ENCODE data around the gene LEMD3.
A peak's percentile ranks its signal among the peaks of the same experiment; 100 is the strongest.

The LEMD3 gene

DNA sequence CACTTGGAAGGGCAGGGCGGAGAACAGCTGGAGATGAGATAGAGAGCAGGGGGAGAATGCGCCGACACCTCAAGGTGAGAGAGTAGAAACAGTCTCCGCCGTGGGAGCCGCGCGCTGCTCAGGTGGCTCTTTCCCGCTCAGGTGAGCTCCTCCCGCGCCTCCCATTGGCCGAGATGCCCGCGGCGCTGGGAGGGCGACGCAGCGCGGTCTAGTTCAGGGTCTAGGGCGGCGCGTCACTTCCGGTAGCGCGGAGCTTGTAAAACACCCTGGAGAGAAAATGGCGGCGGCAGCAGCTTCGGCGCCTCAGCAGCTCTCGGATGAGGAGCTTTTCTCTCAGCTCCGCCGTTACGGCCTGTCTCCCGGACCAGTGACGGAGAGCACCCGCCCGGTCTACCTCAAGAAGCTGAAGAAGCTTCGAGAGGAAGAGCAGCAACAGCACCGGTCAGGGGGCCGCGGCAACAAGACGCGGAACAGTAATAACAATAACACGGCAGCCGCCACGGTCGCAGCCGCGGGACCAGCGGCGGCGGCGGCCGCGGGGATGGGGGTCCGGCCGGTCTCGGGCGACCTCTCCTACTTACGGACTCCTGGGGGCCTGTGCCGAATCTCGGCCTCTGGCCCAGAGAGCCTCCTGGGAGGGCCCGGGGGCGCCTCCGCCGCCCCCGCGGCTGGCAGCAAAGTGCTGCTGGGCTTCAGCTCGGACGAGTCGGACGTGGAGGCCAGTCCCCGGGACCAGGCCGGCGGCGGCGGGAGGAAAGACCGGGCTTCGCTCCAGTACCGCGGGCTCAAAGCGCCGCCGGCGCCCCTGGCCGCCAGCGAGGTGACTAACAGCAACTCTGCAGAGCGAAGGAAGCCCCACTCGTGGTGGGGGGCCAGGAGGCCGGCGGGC, at the start of gene LEMD3:
LEMD3 (plus strand) TSS at position 264 of the 889 bp plus-strand sequence; CDS start at position 278, 14 bp downstream.
- DNase-seq (ENCODE audit: low spot score): peak; percentile 95

DNA sequence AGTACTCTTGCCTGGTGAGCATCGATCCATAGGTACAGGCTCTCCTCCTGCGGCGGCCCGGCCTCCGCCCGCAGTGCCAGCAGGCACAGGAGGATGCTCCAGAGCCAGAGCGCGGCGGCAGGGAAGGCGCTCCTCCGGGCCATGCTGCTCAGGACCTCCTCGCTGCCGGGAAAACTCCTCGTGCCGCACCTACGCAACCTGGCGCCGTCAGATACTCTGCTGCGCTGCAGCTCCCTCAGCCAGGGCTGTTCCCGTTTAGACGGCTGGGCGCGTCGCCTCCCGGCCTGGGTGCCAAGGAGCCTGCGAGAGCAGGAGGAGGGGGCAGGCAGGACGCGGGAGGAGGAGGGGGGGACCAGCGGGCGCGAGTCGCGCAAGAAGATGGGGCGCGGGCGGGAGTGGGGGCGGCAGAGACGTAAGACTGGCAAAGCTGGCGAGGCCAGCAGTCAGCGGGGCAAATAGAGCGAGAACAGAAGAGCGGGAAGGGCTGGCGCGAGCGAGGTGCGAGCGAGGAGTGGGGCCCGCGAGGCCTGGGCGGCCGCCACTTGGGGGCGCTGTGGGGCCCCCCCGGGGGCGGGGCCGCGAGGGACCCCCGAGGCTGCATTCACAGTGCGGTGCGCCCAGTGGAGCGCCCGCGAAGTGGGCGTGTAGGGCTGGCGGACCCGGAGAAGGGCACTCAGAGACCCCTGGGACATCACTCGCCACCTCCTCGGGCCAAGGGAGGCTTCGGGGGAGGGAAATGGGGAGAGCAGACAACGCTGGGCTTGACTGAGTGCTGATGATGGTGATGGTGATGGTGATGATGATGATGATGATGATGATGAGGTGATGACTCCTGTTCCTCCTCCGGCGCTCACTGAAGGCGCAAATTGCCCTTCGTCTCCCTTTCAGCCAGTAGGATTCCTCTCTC, 48.1 kb upstream of the LEMD3 start, which contains the start of gene WIF1:
WIF1 (minus strand) TSS at position 257 of the 907 bp plus-strand sequence; CDS start at position 143, 114 bp downstream.
- DNase-seq (ENCODE audit: low spot score): peak; percentile 25

GRCh38 chr12:65121956-65122469, 47.4 kb upstream of the LEMD3 start:
- no peak for DNase-seq (ENCODE audit: low spot score)

DNA sequence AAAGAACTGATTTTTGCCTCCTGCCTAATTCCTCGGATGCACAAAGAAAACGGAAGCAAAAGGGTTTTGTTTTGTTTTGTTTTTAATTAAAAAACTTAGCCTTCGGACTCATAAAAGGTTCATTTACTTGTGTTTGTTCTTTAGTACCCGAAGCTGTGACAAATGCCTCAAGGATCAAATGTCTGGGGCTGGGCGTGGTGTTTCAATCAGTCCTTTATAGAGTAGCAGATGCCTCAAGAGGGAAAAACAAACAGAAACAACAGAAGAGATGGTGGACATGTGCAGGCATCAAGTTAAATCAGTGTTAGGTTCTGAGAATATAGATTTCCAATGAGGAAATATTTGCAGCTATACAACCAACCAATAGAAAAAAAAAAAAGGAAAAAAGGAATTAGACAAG, 46.7 kb upstream of the LEMD3 start:
- DNase-seq (ENCODE audit: low spot score): no peak

DNA sequence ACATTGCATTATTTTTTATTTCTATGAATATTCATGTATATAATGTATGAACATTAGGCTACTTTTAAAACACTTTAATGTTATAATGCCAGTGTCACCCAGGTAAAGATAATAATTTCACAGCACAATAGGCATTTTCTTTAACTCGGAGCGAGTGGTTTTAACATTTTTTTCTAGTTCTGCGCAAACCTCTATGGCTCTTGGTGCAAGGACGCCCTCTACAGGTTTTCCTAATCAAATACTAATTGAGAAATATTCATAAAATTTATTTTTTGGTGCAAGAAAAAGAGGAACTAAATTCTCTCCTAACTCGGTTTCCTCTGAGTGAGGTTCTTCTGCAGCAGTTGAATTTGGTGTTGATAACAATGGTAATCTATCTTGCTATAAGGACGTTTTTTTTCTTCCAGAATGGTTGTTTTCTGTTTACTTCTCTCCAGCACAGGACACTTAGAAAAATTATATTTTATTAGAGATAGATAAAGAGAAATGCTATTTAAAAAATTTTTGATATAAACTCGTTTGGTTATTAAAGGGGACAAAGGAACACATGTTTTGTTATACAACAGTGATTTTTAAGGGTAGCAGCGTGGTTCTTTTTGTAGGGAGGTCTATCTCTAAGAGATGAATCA, 45.8 kb upstream of the LEMD3 start:
- no peak for DNase-seq (ENCODE audit: low spot score)

GRCh38 chr12:65125247-65125646, 44.1 kb upstream of the LEMD3 start:
- no peak for DNase-seq (ENCODE audit: low spot score)

DNA sequence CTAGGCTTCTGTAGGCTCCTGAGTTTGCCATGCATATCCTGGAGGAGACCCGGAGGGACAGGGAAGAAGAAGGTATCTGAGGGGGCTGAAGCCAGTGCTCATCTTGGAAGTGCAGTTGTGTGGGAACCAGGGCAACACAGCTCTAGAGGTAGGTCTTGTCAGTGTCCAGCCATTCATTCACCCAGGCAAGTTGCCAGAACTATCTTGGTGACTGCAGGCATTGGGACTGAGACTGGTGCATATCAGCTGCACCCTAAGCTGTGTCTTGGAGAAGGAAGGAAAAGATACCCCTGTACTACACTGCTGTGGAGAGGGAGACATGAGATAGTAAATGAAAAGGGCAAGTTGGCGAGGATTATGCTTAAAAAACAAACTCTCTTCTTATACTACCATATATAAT, 43.4 kb upstream of the LEMD3 start:
- no peak for DNase-seq (ENCODE audit: low spot score)

GRCh38 chr12:65126482-65126881, 42.9 kb upstream of the LEMD3 start:
- DNase-seq (ENCODE audit: low spot score): no peak

DNA sequence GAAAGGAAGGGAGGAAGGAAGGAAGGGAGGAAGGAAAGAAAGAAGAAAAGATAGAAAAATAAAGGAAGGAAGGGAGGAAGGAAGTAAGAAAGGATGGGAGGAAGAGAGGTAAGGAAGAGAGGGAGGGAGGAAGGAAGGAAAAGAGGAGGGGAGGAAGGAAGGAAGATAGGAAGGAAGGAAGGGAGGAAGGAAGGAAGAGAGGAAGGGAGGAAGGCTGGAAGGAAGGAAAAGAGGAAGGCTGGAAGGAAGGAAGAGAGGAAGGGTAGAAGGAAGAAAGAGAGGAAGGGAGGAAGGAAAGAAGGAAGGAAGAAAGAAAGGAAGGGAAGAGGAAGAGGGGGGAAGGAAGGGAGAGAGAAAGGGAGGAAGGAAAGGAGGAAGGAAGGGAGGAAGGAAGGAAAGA, 35.5 kb upstream of the LEMD3 start:
- no peak for DNase-seq (ENCODE audit: low spot score)

DNA sequence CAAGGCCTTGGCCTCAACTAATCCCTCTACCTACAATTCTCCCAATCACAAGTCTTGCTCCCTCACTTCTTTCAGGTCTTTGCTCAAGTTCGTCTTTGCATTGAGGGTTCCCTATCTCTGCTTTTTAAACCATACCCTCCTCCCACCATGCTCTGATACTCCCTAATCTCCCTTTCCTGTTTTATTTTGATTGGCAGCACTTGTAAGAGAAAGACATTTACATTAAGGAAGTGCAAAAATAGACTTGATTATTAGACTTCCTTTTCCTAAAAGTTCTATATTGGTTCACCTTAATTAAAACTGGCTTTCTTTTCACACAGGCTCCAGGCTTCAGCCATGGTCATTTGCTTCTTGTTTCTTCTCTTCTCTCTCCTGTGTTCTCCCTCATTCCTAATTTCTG, 30.0 kb upstream of the LEMD3 start:
- DNase-seq (ENCODE audit: low spot score): no peak

DNA sequence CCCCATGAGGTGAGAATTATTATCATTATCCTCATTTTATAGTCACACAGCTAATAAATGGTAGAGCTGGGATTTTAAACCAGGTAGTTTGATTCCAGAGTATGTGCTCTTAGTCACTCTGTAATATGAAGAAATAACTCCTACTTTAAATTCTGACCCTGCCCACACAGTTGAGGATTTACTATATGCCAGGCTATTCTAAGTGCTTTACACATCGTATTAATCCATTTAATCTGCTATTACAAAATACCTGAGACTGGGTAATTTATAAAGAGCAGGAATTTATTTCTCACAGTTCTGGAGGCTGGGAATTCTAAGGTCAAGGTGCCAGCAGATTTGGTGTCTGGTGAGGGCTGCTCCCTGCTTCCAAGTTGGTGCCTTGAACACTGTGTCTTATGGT, 28.6 kb upstream of the LEMD3 start:
- no peak for DNase-seq (ENCODE audit: low spot score)

GRCh38 chr12:65147312-65147905, 22.0 kb upstream of the LEMD3 start:
- DNase-seq (ENCODE audit: low spot score): no peak

DNA sequence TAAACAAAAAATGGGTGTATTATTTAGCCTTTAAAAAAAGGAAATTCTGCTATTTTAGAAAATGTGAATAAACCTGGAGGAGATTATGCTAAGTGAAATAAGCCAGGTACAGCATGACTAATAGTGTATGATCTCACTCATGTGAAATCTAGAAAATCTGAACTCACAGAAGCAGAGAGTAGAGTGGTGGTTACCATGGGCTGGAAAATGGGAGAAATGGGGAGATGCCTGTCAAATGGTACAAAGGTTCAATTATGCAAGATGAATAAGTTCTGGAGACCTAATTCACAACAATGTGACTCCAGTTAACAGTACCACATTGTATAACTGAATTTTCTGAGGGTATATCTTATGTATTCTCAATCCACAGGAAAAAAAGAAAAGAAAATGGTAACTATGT, 17.4 kb upstream of the LEMD3 start:
- DNase-seq (ENCODE audit: low spot score): no peak

- DNase-seq (ENCODE audit: low spot score): no peak
Observed at GRCh38 chr12:65152596-65152995, 16.8 kb upstream of the LEMD3 start.

DNA sequence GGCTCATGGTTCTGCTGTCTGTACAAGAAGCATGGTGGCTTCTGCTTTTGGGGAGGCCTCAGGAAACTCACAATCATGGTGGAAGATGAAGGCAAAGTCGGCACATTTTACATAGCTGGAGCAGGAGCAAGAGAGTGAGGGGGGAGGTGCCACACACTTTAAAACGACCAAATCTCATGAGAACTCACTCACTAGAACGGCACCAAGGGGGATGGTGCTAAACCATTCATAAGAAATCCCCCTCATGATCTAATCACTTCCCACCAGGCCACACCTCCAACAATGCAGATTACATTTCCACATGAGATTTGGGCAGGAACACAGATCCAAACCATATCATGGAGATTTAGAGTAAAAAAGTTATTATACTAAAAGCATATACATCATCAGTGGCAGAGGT, 13.6 kb upstream of the LEMD3 start:
- no peak for DNase-seq (ENCODE audit: low spot score)

DNA sequence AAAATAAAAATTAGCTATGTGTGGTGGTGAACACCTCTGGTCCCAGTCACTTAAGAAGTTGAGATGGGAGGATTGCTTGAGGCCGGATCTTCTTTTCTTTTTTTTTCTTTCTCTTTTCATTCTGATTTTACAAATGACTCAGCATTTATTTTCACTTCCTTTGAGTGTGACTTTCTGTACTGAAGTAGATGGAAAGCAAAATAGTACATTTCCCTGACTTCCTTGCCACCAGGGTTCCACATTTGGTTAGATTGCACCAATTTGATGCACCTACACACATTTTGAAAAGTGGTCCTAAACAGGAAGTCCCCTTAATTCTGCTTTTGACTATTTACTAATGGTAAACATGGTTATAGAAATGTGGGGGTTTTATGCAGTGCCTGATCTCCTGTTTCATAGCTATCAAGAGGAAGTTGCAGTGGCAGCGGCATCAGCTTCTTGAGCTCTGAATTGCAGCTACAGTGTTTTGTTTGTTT, 13.0 kb upstream of the LEMD3 start:
- DNase-seq (ENCODE audit: low spot score): no peak

DNA sequence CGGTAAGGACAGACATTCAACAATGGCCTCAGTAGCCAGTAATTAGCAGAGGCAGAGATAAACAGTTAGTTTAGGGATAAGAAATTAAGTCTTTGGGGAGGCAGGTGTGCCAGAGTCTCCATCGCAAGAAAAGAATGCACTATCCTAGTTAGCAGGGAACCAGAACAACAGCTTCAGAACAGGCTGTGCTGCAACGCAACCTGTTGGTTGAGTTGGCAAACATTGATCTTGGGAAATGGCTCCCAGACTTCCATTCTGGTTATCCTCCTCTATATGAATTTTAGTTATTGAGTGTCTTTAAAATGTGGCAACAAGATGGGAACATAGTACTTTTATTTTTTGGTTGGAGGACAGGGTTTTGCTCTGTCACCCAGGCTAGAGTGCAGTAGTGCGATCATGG, 12.3 kb upstream of the LEMD3 start:
- DNase-seq (ENCODE audit: low spot score): no peak

DNA sequence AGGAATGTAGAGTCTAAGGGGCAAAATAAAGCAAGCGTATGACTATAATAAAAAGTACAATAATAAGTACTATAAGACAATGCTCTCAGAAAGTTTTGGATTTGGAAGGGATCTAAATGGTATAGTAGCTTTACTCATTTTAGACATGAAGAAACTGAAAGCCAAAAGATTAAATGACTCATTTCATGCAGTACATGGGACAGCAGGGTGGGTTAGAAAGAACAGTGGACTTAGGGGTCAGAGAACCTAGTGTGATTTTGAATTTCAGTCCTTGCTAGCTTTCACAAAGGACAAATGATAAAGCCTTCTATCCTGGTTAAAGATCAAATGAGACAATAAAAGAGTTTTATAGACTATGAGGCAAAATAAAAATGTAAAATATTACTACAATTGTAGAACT, 6.8 kb upstream of the LEMD3 start:
- DNase-seq (ENCODE audit: low spot score): no peak

- no peak for DNase-seq (ENCODE audit: low spot score)
Observed at GRCh38 chr12:65164244-65164643, 5.1 kb upstream of the LEMD3 start.

GRCh38 chr12:65164774-65165173, 4.6 kb upstream of the LEMD3 start:
- no peak for DNase-seq (ENCODE audit: low spot score)

- DNase-seq (ENCODE audit: low spot score): no peak
Observed at GRCh38 chr12:65168681-65169319, 583 bp upstream of the LEMD3 start.
